ENCODE measurements around the gene FAM184A. TPM values are rescaled to one million over a fixed set of nuclear protein-coding genes. Genes with fewer than 3 reads are reported as not detected.

The FAM184A gene
- total and polyA plus RNA-seq, 2 experiments from 2014 or later = 13.7 to 18.6 TPM

GRCh38 chr6:119034827-119035458 lies 43.5 kb downstream of the FAM184A start (continued):
- TF ChIP-seq ETS1 (IDR thresholded peaks at IDR 0.05) (no peak), JUNB (IDR thresholded peaks at IDR 0.05; ENCODE audit: unreplicated experiment) (no peak), CTCF (conservative IDR thresholded peaks at IDR 0.05; ENCODE audit: low read depth in 2 of 2) (no peak), ZNF331 (CRISPR knock-in tag; IDR thresholded peaks at IDR 0.05; ENCODE audit: low read depth) (no peak), ZNF114 (CRISPR knock-in tag; IDR thresholded peaks at IDR 0.05) (no peak)

- H3K4me1 Mint-ChIP-seq = peaks cover 53% of the 10 kb centered on the region
- no peak overlapping the region for H2AFZ ChIP-seq
- peaks cover 33% of the 10 kb centered on the region for H3K4me1 ChIP-seq (ENCODE audit: insufficient read depth)
Observed at GRCh38 chr6:119032428-119032827, 46.0 kb downstream of the FAM184A start.

More at GRCh38 chr6:119032428-119032827, 46.0 kb downstream of the FAM184A start:
- Mint-ChIP-seq H3K36me3 (ENCODE audit: low read depth) (no peaks in the 10 kb centered on the region), H3K4me3 (no peak overlapping the region), H3K27me3 (ENCODE audit: insufficient read depth, low read depth, poor library complexity) (peaks cover 10% of the 10 kb centered on the region), H3K9me3 (no peaks in the 10 kb centered on the region), H3K27ac (no peak overlapping the region)
- no peak for DNase-seq (ENCODE audit: low spot score)
- H3K9me2 ChIP-seq (ENCODE audit: insufficient read depth) = no peaks in the 10 kb centered on the region
- no peak overlapping the region for H3K4me2 ChIP-seq
- H3K79me2 ChIP-seq (replicated peaks; ENCODE audit: insufficient read depth) = no peaks in the 10 kb centered on the region
- no peak overlapping the region for H3K27ac ChIP-seq (ENCODE audit: low read depth)
- no peaks in the 10 kb centered on the region for H4K20me1 ChIP-seq (replicated peaks; ENCODE audit: insufficient read depth)
- H3K27me3 ChIP-seq (ENCODE audit: insufficient read depth) = peaks cover 34% of the 10 kb centered on the region
- no peak for ATAC-seq
- H3K4me3 ChIP-seq = no peak overlapping the region
- no peak for TF ChIP-seq CTCF (conservative IDR thresholded peaks at IDR 0.05; ENCODE audit: low read depth in 2 of 2)
- TF ChIP-seq JUNB (IDR thresholded peaks at IDR 0.05; ENCODE audit: unreplicated experiment) = no peak
- TF ChIP-seq ZNF331 (CRISPR knock-in tag; IDR thresholded peaks at IDR 0.05; ENCODE audit: low read depth) = no peak
- no peak for TF ChIP-seq STAT1 (IDR thresholded peaks at IDR 0.05; ENCODE audit: unreplicated experiment)
- no peak for TF ChIP-seq REST (IDR thresholded peaks at IDR 0.05; ENCODE audit: unreplicated experiment)
- no peak for TF ChIP-seq POLR2AphosphoS5 (IDR thresholded peaks at IDR 0.05; ENCODE audit: low read depth)
- H3K36me3 ChIP-seq (ENCODE audit: insufficient read depth) = no peaks in the 10 kb centered on the region
- H3F3A ChIP-seq (replicated peaks; ENCODE audit: low read depth) = no peaks in the 10 kb centered on the region; the same call in 1 of the 2 replicates

All from GM23338 (cell line).